Fibroblast of lung (primary cell): ENCODE results near the gene HENMT1.

Experiments
- EZH2 ChIP-seq: IDR thresholded peaks from 2 replicates; pipeline ENCODE4 v1.5.1; 2012; ENCODE audit warnings: low read length, control low read depth, mild to moderate bottlenecking; ENCODE audit errors: missing control alignments
- TF ChIP-seq, protein P1 (sequence below), 2 donors: IDR thresholded peaks in 1 of 2; conservative IDR thresholded peaks in 1 of 2; 1 replicate in 1 of 2; 2 replicates in 1 of 2; pipeline ENCODE4 v1.5.1; 2011 to 2012; ENCODE audit warnings: low read length in 2 of 2, control low read depth in 1 of 2, inconsistent platforms in 1 of 2, low read depth in 1 of 2, mild to moderate bottlenecking in 1 of 2

DNA sequence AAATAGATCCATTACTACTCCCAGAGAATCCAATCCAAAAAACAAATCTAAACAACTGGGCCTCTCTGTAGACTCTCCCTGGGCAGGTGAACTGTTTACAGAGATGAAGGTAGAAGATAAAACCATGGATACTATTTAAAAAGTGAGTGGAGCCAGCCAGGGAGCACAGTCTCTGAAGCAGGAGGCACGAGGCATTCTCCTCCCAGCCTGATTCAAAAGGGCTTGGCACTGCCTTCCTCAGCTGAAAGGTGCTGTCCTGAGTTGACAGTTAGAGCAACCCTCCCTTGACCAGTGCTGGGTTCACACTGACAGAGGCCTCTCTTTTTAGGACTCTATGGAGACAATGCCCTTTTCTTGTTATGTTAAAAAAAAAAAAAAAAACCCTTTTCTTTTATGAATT, 36.8 kb downstream of the HENMT1 start:
- TF ChIP-seq EZH2, result no peak
- TF ChIP-seq, protein P1, sequence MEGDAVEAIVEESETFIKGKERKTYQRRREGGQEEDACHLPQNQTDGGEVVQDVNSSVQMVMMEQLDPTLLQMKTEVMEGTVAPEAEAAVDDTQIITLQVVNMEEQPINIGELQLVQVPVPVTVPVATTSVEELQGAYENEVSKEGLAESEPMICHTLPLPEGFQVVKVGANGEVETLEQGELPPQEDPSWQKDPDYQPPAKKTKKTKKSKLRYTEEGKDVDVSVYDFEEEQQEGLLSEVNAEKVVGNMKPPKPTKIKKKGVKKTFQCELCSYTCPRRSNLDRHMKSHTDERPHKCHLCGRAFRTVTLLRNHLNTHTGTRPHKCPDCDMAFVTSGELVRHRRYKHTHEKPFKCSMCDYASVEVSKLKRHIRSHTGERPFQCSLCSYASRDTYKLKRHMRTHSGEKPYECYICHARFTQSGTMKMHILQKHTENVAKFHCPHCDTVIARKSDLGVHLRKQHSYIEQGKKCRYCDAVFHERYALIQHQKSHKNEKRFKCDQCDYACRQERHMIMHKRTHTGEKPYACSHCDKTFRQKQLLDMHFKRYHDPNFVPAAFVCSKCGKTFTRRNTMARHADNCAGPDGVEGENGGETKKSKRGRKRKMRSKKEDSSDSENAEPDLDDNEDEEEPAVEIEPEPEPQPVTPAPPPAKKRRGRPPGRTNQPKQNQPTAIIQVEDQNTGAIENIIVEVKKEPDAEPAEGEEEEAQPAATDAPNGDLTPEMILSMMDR (conservative IDR thresholded peaks at IDR 0.05 in 1 of 2, IDR thresholded peaks at IDR 0.05 in 1 of 2; ENCODE audit: low read depth in 1 of 2, low read length in 2 of 2), result no peak
